Epithelial cell of proximal tubule (primary cell): ENCODE data around the gene TMEM59. TPM values are rescaled to one million over a fixed set of nuclear protein-coding genes. Genes with fewer than 3 reads are reported as not detected.
A peak's percentile ranks its signal among the peaks of the same experiment; 100 is the strongest.
"Not testable (repeated sequence)": the region's sequence is repeated elsewhere in the genome, so short reads cannot be mapped to it uniquely, and the experiment has no call there.

Experiments
- DNase-seq: peaks from one replicate; pipeline ENCODE4 v3.0.0-alpha.2; 2011; ENCODE audit warnings: low read depth
- H3K4me3 ChIP-seq: 2 replicates; pipeline ENCODE4 v1.5.1; 2011; ENCODE audit warnings: low read depth, mild to moderate bottlenecking, low read length
- total RNA-seq: library from RNA; depleted of rRNA; stranded (reverse); fragments of >200 nt; gene quantifications from 2 replicates; pipeline ENCODE4 v1.2.3, GENCODE V29; 2015
- TF ChIP-seq, protein P1 (sequence below): conservative IDR thresholded peaks from 2 replicates; pipeline ENCODE4 v1.5.1; 2012; ENCODE audit warnings: low read depth, mild to moderate bottlenecking, low read length

Gene TMEM59, protein sequence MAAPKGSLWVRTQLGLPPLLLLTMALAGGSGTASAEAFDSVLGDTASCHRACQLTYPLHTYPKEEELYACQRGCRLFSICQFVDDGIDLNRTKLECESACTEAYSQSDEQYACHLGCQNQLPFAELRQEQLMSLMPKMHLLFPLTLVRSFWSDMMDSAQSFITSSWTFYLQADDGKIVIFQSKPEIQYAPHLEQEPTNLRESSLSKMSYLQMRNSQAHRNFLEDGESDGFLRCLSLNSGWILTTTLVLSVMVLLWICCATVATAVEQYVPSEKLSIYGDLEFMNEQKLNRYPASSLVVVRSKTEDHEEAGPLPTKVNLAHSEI
- total RNA-seq = 71.8 and 106 TPM in 2 replicates

DNA sequence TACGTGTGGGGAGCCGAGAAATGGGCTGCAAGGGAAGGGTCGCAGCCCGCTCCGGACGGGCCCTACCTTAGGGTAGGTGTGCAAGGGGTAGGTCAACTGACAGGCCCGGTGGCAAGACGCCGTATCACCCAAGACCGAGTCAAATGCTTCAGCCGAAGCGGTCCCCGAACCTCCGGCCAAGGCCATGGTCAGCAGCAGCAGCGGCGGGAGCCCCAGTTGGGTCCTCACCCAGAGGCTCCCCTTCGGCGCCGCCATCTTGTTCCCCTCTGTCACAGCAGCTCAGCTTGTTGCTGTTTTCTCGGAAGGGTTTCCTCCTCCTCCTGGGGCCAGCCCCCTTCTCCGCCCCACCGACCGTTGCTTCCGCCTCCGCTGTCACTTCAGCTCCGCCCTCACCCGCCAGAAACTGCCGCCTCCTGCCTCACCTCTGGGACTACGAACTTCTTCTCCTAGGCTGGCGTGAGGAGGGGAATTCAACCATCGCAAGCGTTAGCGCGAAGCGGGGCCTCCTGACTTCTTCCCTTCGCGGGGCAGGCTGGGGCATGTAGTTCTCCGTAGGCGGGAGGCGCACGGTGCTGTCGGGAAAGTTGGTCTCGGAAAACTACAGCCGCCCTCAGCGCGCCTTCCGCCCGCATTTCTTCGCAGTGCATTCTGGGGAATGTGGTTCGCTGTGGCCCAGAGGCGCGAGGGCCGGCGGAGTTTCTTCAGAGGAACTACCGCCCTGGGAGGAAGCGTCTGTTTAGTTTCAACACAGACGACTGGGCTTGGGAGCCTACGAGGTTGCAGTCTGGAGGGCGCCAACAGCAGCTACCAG, at the start of gene TMEM59, which contains the start of gene TCEANC2:
TMEM59 (minus strand) TSS at position 271 of the 811 bp plus-strand sequence; CDS start at position 255, 16 bp downstream.
TCEANC2 (plus strand) TSS at position 675 of the 811 bp plus-strand sequence. CDS start 815 bp downstream, outside the sequence.
- peak within 1 kb of the TSS; percentile 92 for H3K4me3 ChIP-seq
- TF ChIP-seq, protein P1, sequence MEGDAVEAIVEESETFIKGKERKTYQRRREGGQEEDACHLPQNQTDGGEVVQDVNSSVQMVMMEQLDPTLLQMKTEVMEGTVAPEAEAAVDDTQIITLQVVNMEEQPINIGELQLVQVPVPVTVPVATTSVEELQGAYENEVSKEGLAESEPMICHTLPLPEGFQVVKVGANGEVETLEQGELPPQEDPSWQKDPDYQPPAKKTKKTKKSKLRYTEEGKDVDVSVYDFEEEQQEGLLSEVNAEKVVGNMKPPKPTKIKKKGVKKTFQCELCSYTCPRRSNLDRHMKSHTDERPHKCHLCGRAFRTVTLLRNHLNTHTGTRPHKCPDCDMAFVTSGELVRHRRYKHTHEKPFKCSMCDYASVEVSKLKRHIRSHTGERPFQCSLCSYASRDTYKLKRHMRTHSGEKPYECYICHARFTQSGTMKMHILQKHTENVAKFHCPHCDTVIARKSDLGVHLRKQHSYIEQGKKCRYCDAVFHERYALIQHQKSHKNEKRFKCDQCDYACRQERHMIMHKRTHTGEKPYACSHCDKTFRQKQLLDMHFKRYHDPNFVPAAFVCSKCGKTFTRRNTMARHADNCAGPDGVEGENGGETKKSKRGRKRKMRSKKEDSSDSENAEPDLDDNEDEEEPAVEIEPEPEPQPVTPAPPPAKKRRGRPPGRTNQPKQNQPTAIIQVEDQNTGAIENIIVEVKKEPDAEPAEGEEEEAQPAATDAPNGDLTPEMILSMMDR = no peak
- peak; percentile 91 for DNase-seq

DNA sequence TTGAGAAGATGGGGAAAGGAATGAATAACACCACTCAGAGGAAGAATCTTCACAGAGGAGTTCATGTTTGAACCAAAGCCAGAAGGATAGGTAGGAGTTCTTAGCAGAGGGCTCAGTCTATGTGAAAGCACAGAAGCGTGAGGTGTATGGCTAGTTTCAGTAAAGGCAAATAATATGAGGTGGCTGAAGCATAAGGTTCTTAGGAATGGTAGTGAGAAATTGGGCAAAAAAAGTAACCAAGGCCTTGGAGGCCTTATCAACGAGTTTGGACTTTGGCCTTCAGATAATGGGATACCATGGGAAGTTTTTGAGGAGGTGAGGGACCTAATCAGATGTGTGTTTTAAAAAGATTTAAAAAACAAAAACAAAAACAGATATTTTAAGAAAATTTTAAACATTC, 47.5 kb upstream of the TMEM59 start:
- DNase-seq = no peak
- no peak overlapping the region for H3K4me3 ChIP-seq
- TF ChIP-seq, protein P1 = no peak

DNA sequence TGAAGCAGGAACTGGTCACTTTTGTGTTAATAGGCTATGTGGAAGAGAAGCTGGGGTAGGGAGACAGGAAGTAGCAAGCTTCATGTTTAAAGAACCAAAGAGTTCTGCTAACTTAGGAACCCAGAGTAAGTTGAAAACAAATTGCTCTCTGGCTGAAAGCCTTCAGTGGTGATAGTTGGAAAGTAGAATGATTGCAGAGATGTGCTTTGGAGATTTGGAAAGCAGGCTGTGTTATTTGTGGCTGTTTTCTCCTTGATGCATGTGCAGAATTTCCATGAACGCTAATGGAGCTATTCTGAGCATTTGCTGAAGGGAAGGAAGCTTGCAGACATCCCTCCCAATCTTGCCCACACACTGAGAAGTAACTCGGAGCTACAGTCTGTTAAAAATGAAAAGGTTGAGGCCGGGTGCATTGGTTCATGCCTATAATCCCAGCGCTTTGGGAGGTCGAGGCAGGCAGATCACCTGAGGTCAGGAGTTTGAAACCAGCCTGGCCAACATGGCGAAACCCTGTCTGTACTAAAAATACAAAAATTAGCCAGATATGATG, 46.1 kb upstream of the TMEM59 start:
- TF ChIP-seq, protein P1 = no peak
- no peak overlapping the region for H3K4me3 ChIP-seq
- DNase-seq = no peak

DNA sequence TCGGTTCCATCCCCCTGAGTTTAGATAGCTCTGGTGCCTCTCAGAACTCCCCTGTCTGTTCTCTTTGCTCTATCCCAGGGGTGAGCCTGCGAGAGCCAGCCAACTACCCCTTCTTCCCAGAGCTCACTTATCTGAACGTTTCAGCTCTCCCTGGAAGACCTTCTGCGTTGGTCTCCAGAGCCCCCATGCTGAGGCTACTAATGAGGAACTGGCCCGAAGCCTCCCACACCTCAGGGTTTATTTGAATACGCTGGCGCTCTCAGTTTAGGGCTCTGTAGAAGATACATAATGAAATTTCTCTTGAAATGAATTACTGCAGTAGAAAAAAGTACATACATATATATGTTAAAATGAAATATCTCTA, 43.9 kb upstream of the TMEM59 start:
- TF ChIP-seq, protein P1 = no peak
- no peak overlapping the region for H3K4me3 ChIP-seq
- no peak for DNase-seq

DNA sequence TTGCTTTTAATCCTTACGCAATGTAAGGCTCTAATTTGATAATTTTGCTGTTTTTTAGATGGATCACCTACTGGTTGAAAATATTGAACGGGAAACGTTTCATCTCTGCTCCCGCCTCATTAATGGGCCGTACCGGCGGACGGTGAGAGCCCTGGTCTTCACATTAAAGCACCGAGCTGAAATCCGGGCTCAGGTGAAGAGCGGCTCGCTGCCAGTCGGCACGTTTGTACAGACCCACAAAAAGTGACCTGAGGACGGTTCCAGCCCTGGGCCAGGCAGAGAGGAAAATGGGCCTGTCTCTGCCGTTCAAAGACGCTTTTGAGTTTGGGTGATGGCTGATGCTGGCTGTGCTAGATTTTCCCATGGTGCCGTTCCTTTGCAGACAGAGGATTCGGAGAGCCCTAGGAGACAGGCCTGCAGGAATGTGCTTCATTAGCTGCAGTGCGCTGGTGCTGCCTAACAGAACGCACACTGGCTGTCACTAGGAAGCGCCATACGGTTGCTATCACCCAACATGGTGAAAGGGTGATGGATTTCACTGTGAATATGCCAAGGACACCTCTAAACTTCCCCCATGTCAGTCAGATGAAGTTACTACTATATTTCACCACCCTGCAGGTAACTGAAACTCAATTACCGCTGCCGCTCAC, 43.3 kb upstream of the TMEM59 start:
- TF ChIP-seq, protein P1 = no peak
- no peak overlapping the region for H3K4me3 ChIP-seq
- DNase-seq = no peak

DNA sequence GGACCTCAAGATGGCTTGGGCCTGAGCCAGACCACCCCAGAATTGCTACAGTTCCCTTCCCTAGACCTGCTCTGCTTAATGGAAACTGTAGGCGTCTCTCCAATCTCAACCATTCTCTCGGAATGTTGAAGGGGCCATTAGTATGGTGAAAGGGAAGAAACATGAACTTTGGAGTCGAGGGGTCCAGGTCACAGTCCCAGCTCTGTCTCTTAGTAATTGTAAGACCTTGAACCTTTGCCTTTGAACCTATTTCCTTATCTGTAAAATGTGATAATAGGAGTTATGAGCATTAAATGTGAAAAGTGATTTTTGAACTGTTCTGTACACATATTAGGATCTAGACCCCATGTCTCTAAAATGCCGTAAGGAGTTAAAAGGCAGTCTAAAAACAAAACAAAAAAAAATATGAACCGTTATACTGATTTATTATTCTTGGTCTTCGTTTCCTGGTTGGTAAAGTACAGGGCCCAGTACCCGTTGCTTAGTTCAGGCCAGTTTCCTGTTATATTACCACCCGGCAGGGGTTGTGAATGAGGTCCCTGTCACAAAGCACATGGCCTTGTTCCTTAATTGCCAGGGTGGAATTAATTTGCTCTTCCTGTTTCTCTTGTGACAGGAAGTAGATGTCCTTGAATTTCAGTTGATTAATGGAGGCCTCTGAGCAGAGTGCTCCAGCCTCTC, 42.7 kb upstream of the TMEM59 start:
- TF ChIP-seq, protein P1 = no peak
- DNase-seq = no peak
- no peak overlapping the region for H3K4me3 ChIP-seq

DNA sequence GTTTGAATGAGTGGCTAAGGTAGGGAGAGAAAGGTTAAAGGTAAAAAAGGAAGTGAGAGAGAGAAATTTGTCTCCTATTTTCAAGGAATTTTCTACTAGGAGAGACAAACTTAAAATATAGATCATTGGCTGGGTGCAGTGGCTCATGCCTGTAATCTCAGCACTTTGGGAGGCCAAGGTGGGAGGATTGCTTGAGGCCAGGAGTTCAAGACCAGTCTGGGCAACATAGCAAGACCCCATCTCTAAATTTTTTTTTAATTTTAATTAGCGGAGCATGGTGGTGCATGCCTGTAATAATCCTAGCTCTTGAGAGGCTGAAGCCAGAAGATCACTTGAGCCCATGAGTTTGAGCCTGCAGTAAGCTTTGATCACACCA, 41.7 kb upstream of the TMEM59 start:
- not testable (repeated sequence) for DNase-seq

More for the DNA sequence above, 41.7 kb upstream of the TMEM59 start:
- H3K4me3 ChIP-seq = not testable (repeated sequence)
